Measurements from ENCODE around the gene NUP155. TPM values are rescaled to one million over a fixed set of nuclear protein-coding genes. Genes with fewer than 3 reads are reported as not detected.

Gene NUP155
- total and polyA plus RNA-seq, 2 of the 4 experiments (the other 2 are of a cell fraction), result 7.5 to 43.9 TPM

- Histone ChIP-seq H2BK5ac (ENCODE audit: low read depth, low read length, poor library complexity, severe bottlenecking) (no peak overlapping the region), H3K23ac (ENCODE audit: low read depth, low read length) (no peak overlapping the region), H3K9ac (ENCODE audit: low read depth, low read length) (no peak overlapping the region), H3K4me2 (ENCODE audit: low read depth, low read length) (no peak overlapping the region), H3K27me3 (ENCODE audit: control insufficient read depth, insufficient read depth, low read length) (no peaks in the 10 kb centered on the region), H3K9me3 (ENCODE audit: control insufficient read depth, insufficient read depth, low read length) (no peaks in the 10 kb centered on the region), H3K4me1 (ENCODE audit: control insufficient read depth, insufficient read depth, low read length) (no peaks in the 10 kb centered on the region), H2AK5ac (ENCODE audit: low read depth, low read length) (no peak overlapping the region), H3K9me1 (ENCODE audit: insufficient read depth, low read length) (peaks cover 6% of the 10 kb centered on the region; the same call in 1 of the 2 replicates), H3K27ac (ENCODE audit: insufficient read depth, low read length) (no peak overlapping the region), H4K8ac (ENCODE audit: low read depth in 2 of 2, low read length in 2 of 2) (no peak overlapping the region), H2BK20ac (ENCODE audit: low read depth, low read length) (no peak overlapping the region), H3K4ac (ENCODE audit: low read depth, low read length) (no peak overlapping the region), H3K4me3 (ENCODE audit: insufficient read depth, low read depth, low read length) (no peak overlapping the region), H2AK9ac (replicated peaks; ENCODE audit: low read depth, low read length, poor library complexity) (no peak overlapping the region), H3K18ac (ENCODE audit: low read depth, low read length) (no peak overlapping the region), H3K36me3 (ENCODE audit: control insufficient read depth, insufficient read depth, low read length) (peaks cover 42% of the 10 kb centered on the region), H4K5ac (ENCODE audit: low read depth, low read length) (no peak overlapping the region), H3K79me1 (ENCODE audit: low read depth in 1 of 2, low read length in 2 of 2) (0 out of 4 replicates have a peak, but pooled peaks cover 0 to 3% of the 10 kb centered on the region in 2 experiments), H4K20me1 (ENCODE audit: insufficient read depth, low read length) (no peaks in the 10 kb centered on the region), H4K91ac (ENCODE audit: insufficient read depth, low read depth, low read length) (no peak overlapping the region), H2BK120ac (ENCODE audit: low read depth, low read length) (no peak overlapping the region), H3K56ac (ENCODE audit: extremely low read depth, insufficient read depth, low read length) (no peak overlapping the region), H2BK15ac (ENCODE audit: low read depth, low read length) (no peak overlapping the region), H2AFZ (replicated peaks; ENCODE audit: low read length, poor library complexity) (no peak overlapping the region), H3K14ac (replicated peaks; ENCODE audit: low read depth, low read length) (no peak overlapping the region)
- in situ Hi-C loops (cut with MboI; ENCODE audit: low sequenced_read_pairs), result no loop called here
- TF ChIP-seq MXI1 (IDR thresholded peaks at IDR 0.05; ENCODE audit: borderline replicate concordance, low read depth, low read length) (no peak), RAD21 (IDR thresholded peaks at IDR 0.05; ENCODE audit: low read length) (no peak), POLR2A (IDR thresholded peaks at IDR 0.05; ENCODE audit: low read depth, low read length) (no peak), RCOR1 (IDR thresholded peaks at IDR 0.05; ENCODE audit: insufficient replicate concordance, low read length) (no peak), CHD1 (IDR thresholded peaks at IDR 0.05; ENCODE audit: low read depth, low read length) (no peak), BHLHE40 (IDR thresholded peaks at IDR 0.05; ENCODE audit: low read depth, low read length) (no peak), SMC3 (IDR thresholded peaks at IDR 0.05; ENCODE audit: low read depth, low read length) (no peak), FOS (IDR thresholded peaks at IDR 0.05; ENCODE audit: low read depth, low read length) (no peak), NFE2L2 (IDR thresholded peaks at IDR 0.05; ENCODE audit: low read depth, low read length) (no peak), RFX5 (IDR thresholded peaks at IDR 0.05; ENCODE audit: low read depth, low read length) (no peak), CTCF (conservative IDR thresholded peaks at IDR 0.05; ENCODE audit: low read depth, low read length) (no peak), CEBPB (IDR thresholded peaks at IDR 0.05; ENCODE audit: low read depth, low read length) (no peak), MAFK (IDR thresholded peaks at IDR 0.05; ENCODE audit: low read depth, low read length) (no peak), MAZ (IDR thresholded peaks at IDR 0.05; ENCODE audit: borderline replicate concordance, low read depth, low read length) (no peak)
- TF ChIP-seq, protein P1, sequence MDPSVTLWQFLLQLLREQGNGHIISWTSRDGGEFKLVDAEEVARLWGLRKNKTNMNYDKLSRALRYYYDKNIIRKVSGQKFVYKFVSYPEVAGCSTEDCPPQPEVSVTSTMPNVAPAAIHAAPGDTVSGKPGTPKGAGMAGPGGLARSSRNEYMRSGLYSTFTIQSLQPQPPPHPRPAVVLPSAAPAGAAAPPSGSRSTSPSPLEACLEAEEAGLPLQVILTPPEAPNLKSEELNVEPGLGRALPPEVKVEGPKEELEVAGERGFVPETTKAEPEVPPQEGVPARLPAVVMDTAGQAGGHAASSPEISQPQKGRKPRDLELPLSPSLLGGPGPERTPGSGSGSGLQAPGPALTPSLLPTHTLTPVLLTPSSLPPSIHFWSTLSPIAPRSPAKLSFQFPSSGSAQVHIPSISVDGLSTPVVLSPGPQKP (IDR thresholded peaks at IDR 0.05; ENCODE audit: borderline replicate concordance, low read depth, low read length), result no peak
- TF ChIP-seq, protein P2, sequence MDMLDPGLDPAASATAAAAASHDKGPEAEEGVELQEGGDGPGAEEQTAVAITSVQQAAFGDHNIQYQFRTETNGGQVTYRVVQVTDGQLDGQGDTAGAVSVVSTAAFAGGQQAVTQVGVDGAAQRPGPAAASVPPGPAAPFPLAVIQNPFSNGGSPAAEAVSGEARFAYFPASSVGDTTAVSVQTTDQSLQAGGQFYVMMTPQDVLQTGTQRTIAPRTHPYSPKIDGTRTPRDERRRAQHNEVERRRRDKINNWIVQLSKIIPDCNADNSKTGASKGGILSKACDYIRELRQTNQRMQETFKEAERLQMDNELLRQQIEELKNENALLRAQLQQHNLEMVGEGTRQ (IDR thresholded peaks at IDR 0.05; ENCODE audit: low read depth, low read length), result no peak
- CTCF ChIA-PET, result no interaction called here
- intact Hi-C loops (cut with micrococcal nuclease), result loop anchor here (5.0 kb wide), 1 partner anchor 36 kb away; no protein-coding TSS in a partner anchor
- ATAC-seq (ENCODE audit: low read depth) (no peak), DNase-seq (no peak)
- WGBS, 2 experiments (ENCODE audit: extremely low coverage in 2 of 2, insufficient read length in 1 of 2), result no CpG with 5 or more reads among the region's 4 CpGs
- POLR2A ChIA-PET (ENCODE audit: unreplicated experiment), result no interaction called here
- dilution Hi-C loops (cut with HindIII; ENCODE audit: low sequenced_read_pairs, unreplicated experiment), result no loop called here
- BruUV-seq (replicated peaks), result no TSS peak
These were observed 54.9 kb downstream of the NUP155 start for GRCh38 chr5:37316027-37316426.

Data from IMR-90 (cell line).